Colonic mucosa (tissue), 4 donors: ENCODE data around the gene HSPA2. TPM values are rescaled to one million over a fixed set of nuclear protein-coding genes. Genes with fewer than 3 reads are reported as not detected.

Experiments used
- DNase-seq: peaks from one replicate; pipeline ENCODE4 v3.0.0-alpha.2; 2020
- H3K27ac ChIP-seq: fragments of 200-600 bp; one replicate; pipeline ENCODE4 v1.8.0; 2021
- H3K27me3 ChIP-seq: fragments of 200-600 bp; one replicate; pipeline ENCODE4 v1.8.0; 2021
- H3K36me3 ChIP-seq: fragments of 200-600 bp; one replicate; pipeline ENCODE4 v1.8.0; 2021
- H3K4me1 ChIP-seq: fragments of 200-600 bp; one replicate; pipeline ENCODE4 v1.8.0; 2021; ENCODE audit warnings: mild to moderate bottlenecking
- H3K4me3 ChIP-seq: fragments of 200-600 bp; one replicate; pipeline ENCODE4 v1.8.0; 2021
- H3K9ac ChIP-seq, 2 donors: one replicate each; pipeline ENCODE4 v1.7.0; 2013; ENCODE audit warnings: control low read depth in 2 of 2, low read depth in 2 of 2, low read length in 2 of 2
- H3K9me3 ChIP-seq: fragments of 200-600 bp; one replicate; pipeline ENCODE4 v1.8.0; 2021
- intact Hi-C: fragments of 100-400 bp; cut with DNase I; formaldehyde crosslinking; loops from one replicate; pipeline ENCODE4 v1.14.1; 2022
- total RNA-seq, 2 donors: library from RNA; stranded (reverse); fragmentation: NEBNext Ultra II Directional in 1 of 2; extraction: Animal tissue kit (Norgen Biotek cat#: 25700) in 1 of 2; gene quantifications; one replicate each; pipeline ENCODE4 v1.2.1, GENCODE V29; 2021
- TF ChIP-seq, protein P1 (sequence below): fragments of 200-600 bp; IDR thresholded peaks from one replicate; pipeline ENCODE4 v1.8.0; 2022; ENCODE audit warnings: antibody characterized with exemption, mild to moderate bottlenecking
- donor health status: healthy.
- donor health status: DM: no; HTN: no; CAD: no.
- donor health status: DM: no; HTN: no; CAD: no.

HSPA2 gene
- 10 to 100 TPM; 21.6 to 66.1 TPM for total RNA-seq

DNA sequence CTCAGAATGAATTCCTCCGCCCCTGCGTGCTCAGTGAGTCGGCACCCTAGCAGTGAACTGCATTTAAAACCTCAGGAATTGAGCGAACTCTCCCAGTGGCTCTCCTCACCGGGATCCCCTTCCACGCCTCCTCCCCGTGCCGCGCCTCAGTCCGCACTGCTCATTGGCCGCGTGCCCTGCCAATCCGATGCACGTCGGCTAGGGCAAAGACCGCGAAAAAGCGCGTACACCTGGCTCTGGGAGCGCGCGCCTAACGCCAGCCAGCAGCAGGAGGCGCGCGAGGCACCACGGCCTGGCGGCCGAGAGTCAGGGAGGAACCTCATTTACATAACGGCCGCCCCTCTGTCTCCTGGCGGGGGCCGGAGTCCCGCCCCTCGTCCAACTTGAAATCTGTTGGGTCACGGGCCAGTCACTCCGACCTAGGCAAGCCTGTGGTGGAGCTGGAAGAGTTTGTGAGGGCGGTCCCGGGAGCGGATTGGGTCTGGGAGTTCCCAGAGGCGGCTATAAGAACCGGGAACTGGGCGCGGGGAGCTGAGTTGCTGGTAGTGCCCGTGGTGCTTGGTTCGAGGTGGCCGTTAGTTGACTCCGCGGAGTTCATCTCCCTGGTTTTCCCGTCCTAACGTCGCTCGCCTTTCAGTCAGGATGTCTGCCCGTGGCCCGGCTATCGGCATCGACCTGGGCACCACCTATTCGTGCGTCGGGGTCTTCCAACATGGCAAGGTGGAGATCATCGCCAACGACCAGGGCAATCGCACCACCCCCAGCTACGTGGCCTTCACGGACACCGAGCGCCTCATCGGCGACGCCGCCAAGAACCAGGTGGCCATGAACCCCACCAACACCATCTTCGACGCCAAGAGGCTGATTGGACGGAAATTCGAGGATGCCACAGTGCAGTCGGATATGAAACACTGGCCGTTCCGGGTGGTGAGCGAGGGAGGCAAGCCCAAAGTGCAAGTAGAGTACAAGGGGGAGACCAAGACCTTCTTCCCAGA is at the start of gene HSPA2:
Gene HSPA2 (plus strand): TSS at position 534 of the 995 bp plus-strand sequence. CDS start 109 bp downstream, at position 643.
- peak; percentile 99 for DNase-seq
- H3K4me1 ChIP-seq = no peaks in the 10 kb centered on the region
- no peaks in the 10 kb centered on the region for H3K9me3 ChIP-seq
- TF ChIP-seq, protein P1, sequence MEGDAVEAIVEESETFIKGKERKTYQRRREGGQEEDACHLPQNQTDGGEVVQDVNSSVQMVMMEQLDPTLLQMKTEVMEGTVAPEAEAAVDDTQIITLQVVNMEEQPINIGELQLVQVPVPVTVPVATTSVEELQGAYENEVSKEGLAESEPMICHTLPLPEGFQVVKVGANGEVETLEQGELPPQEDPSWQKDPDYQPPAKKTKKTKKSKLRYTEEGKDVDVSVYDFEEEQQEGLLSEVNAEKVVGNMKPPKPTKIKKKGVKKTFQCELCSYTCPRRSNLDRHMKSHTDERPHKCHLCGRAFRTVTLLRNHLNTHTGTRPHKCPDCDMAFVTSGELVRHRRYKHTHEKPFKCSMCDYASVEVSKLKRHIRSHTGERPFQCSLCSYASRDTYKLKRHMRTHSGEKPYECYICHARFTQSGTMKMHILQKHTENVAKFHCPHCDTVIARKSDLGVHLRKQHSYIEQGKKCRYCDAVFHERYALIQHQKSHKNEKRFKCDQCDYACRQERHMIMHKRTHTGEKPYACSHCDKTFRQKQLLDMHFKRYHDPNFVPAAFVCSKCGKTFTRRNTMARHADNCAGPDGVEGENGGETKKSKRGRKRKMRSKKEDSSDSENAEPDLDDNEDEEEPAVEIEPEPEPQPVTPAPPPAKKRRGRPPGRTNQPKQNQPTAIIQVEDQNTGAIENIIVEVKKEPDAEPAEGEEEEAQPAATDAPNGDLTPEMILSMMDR = peak; percentile 87
- no peaks in the 10 kb centered on the region for H3K36me3 ChIP-seq
- H3K27me3 ChIP-seq = no peaks in the 10 kb centered on the region
- peak within 1 kb of the TSS; percentile 65 for H3K4me3 ChIP-seq
- peak within 1 kb of the TSS; percentile 94 for H3K27ac ChIP-seq
- intact Hi-C loops = loop anchor here (2.0 kb wide), 1 partner anchor 96 kb away; no protein-coding TSS in a partner anchor
- H3K9ac ChIP-seq = peak within 1 kb of the TSS; percentile 38 to 78

GRCh38 chr14:64491637-64492036 is 48.9 kb upstream of the HSPA2 start:
- H3K36me3 ChIP-seq = no peaks in the 10 kb centered on the region

GRCh38 chr14:64493455-64493854 is 47.1 kb upstream of the HSPA2 start:
- Histone ChIP-seq H3K27me3 (no peaks in the 10 kb centered on the region), H3K9ac (no peak overlapping the region), H3K9me3 (no peaks in the 10 kb centered on the region), H3K27ac (no peak overlapping the region), H3K4me1 (no peaks in the 10 kb centered on the region), H3K4me3 (no peak overlapping the region), H3K36me3 (no peaks in the 10 kb centered on the region)
- TF ChIP-seq, protein P1 = no peak
- no peak for DNase-seq
- intact Hi-C loops = no loop called here

More at GRCh38 chr14:64491637-64492036, 48.9 kb upstream of the HSPA2 start:
- H3K9ac ChIP-seq = no peak overlapping the region
- no peak overlapping the region for H3K4me3 ChIP-seq
- no peak for DNase-seq
- H3K4me1 ChIP-seq = no peaks in the 10 kb centered on the region
- TF ChIP-seq, protein P1 = no peak
- intact Hi-C loops = no loop called here
- no peak overlapping the region for H3K27ac ChIP-seq
- no peaks in the 10 kb centered on the region for H3K9me3 ChIP-seq
- H3K27me3 ChIP-seq = no peaks in the 10 kb centered on the region

DNA sequence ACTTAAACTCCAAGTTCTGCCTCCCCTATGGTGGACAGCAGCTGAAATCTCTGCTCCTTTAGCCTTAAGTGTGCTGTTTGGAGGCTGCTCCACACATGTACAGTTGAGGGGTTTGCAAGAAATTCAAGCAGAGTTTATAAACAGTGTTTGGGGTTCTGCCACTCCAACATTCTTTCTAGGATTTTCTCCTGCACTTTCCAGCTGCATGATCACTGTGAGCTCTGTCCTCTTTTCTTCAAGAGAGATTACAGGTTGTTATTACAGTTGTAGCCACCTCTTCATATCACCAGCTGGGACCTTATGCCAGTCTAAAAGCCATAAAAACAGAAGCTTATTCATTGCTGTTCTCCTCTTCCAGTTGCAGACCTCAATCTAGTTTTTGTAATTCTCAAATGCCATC is 45.3 kb upstream of the HSPA2 start:
- Histone ChIP-seq H3K4me3 (no peak overlapping the region), H3K4me1 (no peaks in the 10 kb centered on the region), H3K27me3 (no peaks in the 10 kb centered on the region), H3K36me3 (no peaks in the 10 kb centered on the region), H3K9me3 (no peaks in the 10 kb centered on the region), H3K9ac (no peak overlapping the region), H3K27ac (no peak overlapping the region)
- TF ChIP-seq, protein P1 = no peak
- DNase-seq = no peak
- intact Hi-C loops = no loop called here

- no peak overlapping the region for H3K27ac ChIP-seq
- H3K4me3 ChIP-seq = no peak overlapping the region
- DNase-seq = no peak
- intact Hi-C loops = no loop called here
- peaks cover 9% of the 10 kb centered on the region for H3K4me1 ChIP-seq
- TF ChIP-seq, protein P1 = no peak
- H3K9ac ChIP-seq = no peak overlapping the region
- no peaks in the 10 kb centered on the region for H3K36me3 ChIP-seq
- H3K9me3 ChIP-seq = no peaks in the 10 kb centered on the region
- no peaks in the 10 kb centered on the region for H3K27me3 ChIP-seq
Observed at GRCh38 chr14:64496764-64497163, 43.8 kb upstream of the HSPA2 start.
